Neural progenitor cell (in vitro differentiated cells): ENCODE measurements around the gene GDF11.

Source experiments
- EZH2phosphoT487 ChIP-seq: fragments of 200-600 bp; sonication (generic); IDR thresholded peaks from 2 replicates; pipeline ENCODE4 v1.6.1; 2017; ENCODE audit warnings: antibody characterized with exemption
- TF ChIP-seq, protein P1 (sequence below): fragments of 200-600 bp; sonication (generic); IDR thresholded peaks from 2 replicates; pipeline ENCODE4 v1.5.1; 2017; ENCODE audit warnings: antibody characterized with exemption, mild to moderate bottlenecking

DNA sequence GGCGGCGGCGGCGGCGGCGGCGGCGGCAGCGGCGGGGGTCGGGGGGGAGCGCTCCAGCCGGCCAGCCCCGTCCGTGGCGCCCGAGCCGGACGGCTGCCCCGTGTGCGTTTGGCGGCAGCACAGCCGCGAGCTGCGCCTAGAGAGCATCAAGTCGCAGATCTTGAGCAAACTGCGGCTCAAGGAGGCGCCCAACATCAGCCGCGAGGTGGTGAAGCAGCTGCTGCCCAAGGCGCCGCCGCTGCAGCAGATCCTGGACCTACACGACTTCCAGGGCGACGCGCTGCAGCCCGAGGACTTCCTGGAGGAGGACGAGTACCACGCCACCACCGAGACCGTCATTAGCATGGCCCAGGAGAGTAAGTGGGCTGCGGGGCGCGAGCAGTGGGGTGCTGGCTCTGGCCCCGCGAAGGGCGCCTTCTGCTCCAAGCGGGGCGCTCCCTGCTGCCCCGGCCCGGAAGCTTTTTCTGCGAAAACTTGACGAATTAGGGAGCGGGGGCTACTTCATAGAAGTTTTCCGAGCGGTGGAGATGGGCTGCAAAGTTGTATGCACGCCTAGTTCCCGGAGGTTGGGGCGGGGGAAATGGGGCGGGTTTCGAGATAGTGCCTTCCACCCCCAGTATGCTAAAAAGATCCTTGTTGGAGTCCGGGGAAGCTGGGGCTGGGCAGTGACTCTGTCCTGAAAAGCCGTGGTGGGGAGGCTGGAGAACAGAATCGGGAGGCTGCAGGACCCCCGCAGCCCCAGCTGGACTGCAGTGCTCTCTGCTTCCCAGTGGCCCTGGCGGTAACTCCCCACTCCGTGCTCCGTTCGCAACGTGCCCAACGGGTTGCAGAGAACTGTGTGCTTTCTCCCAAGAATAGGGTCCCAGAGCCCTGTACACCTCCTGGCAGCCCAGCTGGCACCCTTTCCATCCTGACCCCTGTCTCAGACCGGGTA lies 751 bp downstream of the GDF11 start:
- TF ChIP-seq, protein P1, sequence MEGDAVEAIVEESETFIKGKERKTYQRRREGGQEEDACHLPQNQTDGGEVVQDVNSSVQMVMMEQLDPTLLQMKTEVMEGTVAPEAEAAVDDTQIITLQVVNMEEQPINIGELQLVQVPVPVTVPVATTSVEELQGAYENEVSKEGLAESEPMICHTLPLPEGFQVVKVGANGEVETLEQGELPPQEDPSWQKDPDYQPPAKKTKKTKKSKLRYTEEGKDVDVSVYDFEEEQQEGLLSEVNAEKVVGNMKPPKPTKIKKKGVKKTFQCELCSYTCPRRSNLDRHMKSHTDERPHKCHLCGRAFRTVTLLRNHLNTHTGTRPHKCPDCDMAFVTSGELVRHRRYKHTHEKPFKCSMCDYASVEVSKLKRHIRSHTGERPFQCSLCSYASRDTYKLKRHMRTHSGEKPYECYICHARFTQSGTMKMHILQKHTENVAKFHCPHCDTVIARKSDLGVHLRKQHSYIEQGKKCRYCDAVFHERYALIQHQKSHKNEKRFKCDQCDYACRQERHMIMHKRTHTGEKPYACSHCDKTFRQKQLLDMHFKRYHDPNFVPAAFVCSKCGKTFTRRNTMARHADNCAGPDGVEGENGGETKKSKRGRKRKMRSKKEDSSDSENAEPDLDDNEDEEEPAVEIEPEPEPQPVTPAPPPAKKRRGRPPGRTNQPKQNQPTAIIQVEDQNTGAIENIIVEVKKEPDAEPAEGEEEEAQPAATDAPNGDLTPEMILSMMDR = peak; percentile 19
- TF ChIP-seq EZH2phosphoT487 = no peak
